GM18526 (cell line): ENCODE results near the gene ACAN.

Source experiments
- POLR2A ChIP-seq: IDR thresholded peaks from 3 replicates; pipeline ENCODE4 v1.6.1; 2011; ENCODE audit not compliant: insufficient read length; ENCODE audit errors: extremely low read depth

The ACAN gene

GRCh38 chr15:88792342-88793282, 10.6 kb upstream of the ACAN start:
- TF ChIP-seq POLR2A = no peak

DNA sequence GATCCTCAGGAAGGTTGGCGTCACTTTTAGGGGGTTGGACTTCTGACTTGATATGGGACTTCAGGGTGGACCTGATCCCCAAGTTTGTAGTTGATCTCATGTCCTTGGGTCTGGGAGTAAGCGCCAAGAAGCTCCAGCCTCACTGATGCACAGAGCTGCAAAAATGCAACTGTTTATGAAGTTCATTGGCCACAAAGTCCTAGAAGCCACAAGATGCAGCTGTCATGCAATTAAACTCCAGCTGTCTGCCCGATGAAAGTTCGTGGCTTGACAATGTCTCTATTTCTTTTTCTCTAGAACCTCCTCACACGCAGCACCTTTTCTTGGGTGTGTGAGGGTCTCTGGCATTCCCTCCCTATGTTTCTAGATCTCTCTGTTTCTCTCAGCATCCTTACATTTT, 9.2 kb upstream of the ACAN start:
- no peak for TF ChIP-seq POLR2A

- no peak for TF ChIP-seq POLR2A
Measured at GRCh38 chr15:88797663-88798339, 5.4 kb upstream of the ACAN start.

- no peak for TF ChIP-seq POLR2A
Measured at GRCh38 chr15:88799341-88799740, 3.9 kb upstream of the ACAN start.

GRCh38 chr15:88800026-88800425, 3.2 kb upstream of the ACAN start:
- TF ChIP-seq POLR2A = no peak

DNA sequence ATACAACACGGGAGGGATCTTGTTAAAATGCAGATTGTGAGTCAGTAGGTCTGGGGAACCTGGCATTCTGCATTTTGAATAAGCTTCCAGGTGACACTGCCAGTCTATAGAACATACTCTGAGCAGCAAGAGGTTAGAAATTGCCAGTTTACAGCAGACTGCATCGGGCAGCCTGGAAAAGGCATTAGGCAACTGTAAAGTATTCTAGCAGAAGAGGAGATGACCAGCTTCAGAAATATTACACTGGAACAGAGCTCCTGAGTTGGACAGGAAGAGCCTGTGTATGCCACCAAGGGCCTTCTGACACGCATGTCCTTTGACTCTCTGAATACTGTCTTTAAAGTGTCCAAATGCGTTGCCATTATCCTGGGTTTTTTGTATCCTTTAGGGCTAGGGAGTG, 2.5 kb upstream of the ACAN start:
- TF ChIP-seq POLR2A = no peak

GRCh38 chr15:88802250-88802990, 816 bp upstream of the ACAN start:
- no peak for TF ChIP-seq POLR2A

DNA sequence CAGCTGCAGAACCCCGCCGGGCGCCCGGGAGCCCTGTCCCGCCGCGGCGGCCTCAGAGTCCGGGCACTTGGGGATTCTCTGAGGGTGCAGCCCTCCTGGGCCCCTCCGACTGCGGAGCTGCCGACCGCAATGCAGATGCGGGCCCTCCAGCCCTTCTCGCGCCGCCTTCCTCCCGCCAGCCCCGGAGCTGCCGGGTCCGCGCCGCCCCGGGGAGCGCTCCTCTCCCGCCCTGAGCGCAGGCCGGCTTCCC, 320 bp upstream of the ACAN start:
- TF ChIP-seq POLR2A = no peak

DNA sequence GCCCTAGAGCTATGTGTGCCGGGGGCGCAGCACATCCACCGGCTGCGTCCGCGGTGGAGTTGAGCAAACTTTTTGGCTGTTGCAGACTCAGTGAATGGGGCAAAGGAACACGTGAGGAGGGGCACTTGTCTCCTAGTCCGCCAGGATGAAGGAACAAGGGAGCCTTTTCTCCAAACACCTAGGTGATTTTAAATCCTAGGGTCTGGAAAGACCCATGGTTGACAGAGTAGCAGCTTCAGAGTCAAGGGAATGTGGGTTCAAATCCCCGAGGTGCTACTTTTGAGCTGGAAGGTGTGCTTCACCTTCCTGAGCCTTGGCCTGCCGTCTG, 648 bp downstream of the ACAN start:
- TF ChIP-seq POLR2A = no peak

DNA sequence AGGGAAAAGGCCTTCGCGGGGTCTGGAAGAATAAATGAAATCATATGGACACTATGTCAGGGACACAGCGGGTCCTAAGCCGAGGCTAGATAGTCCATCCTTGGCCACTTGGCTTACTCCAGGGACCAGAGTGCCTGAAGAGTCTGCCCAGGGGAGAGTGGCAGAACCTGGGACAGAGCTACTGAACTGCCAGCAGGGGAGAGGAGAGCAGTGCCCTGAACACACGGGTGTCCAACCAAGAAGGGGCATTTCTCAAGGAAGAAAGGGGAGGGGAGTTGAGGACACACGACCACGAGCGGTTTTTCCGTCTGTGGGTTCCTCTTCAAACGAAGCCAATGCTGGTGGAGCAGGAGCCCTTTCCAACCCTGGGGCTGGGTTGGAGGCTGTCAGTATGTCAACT, 1.0 kb downstream of the ACAN start:
- TF ChIP-seq POLR2A = no peak

- TF ChIP-seq POLR2A = no peak
Measured at GRCh38 chr15:88805031-88805780, 2.0 kb downstream of the ACAN start.

DNA sequence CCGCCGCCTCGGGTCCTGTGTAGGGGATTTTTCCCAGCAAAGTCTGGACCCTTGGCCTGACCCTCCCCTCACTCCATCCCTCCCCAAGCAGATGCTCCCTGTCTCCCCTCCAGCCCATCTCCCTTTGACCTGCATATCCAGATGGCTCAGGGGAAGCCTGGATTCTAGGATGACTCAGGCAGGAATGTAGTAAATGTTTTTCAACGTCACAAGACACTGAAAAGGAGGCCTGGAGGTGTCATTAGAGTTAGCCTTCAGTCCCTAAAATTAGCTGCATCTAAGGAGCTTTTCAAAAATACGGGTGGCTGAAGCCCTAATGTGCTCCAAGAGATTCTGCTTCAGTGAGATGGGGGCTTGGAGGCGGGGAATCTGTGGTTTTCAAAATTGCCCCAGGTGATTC, 7.2 kb downstream of the ACAN start:
- TF ChIP-seq POLR2A = no peak

DNA sequence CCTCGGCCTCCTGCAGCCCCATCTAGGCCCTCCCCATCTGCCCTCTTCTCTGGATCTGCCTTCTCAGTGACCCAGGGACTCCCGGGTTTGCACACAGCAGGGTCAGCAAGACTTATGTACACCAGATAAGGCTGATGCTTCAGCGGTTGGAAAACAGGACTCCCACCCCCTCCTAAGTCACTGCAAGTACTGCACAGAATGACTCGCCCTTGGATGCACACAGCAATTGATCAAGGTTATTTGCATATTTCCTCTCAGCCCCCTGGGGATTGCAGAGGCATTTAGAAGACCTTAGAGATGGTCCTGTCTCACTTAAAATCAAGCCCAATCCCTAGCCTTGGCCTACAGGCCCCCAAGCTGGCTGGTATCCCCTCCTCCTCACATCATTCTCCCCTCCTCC, 8.9 kb downstream of the ACAN start:
- TF ChIP-seq POLR2A = no peak

DNA sequence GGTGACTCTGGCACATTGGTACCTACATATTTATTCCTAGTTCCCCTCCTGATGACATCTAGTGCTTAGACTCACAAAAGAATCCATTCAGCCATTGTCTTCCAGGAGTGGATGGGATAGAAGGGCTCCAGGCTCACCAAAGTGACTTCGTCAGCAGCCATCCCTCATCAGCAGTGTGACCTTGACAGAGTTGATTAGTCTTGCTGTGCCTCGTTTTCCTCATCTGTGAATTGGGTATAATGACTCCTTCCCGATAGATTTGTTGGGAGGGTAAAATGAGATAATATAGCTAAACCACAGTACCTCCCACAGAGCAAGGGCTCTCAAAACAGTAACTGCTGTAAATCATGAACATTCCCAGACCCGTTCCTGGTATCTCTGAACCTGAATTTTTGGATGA, 10.7 kb downstream of the ACAN start:
- TF ChIP-seq POLR2A = no peak

- no peak for TF ChIP-seq POLR2A
Measured at GRCh38 chr15:88814393-88814792, 11.2 kb downstream of the ACAN start.

DNA sequence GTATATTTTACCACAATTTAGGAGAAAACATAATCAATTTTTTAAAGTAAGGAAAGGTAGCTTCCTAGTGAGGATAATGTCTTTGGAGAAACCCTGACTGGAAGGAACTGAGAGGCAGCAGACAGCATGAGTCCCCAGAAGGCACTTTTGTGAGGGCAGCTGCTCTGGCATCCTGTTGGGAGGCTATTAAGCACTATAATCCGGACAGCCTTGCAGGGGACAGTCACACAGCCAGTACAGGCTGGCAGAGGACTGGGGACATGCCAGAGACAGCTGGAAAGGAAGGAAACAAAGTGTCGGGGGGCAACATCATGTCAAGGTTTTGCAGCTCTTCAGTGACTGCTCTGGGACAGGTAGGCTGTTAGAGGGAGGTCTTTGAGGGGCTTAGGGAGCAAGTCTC, 15.7 kb downstream of the ACAN start:
- TF ChIP-seq POLR2A = no peak

DNA sequence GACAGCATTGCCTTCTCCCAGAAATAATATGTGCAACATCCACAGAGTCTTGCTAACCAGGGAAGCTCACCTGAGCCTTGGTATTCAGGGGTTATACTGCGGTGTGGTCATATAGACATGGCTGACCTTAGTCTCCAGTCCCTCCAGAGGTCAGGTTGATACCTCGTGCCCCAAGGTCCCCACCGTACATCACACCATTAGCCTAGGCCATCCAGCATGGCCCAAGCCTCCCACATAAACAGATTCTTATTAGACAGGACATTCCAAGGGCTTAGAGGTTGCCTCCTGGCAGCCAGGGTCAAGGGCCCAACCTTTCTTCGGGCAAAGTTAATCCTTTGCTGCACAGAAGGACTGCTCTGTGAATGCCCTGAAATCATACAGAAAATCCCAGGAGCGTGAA, 18.8 kb downstream of the ACAN start:
- no peak for TF ChIP-seq POLR2A
